Measurements from ENCODE around the gene BCAR1. TPM values are rescaled to one million over a fixed set of nuclear protein-coding genes. Genes with fewer than 3 reads are reported as not detected.

The BCAR1 gene
- total RNA-seq, 2 donors from 2014 or later, result 110 to 130 TPM

- H3K36me3 ChIP-seq, result no peaks in the 10 kb centered on the region
- intact Hi-C loops (cut with DNase I), result loop anchor here (10.0 kb wide), 1 partner anchor 195 kb away; no protein-coding TSS in a partner anchor
- no peaks in the 10 kb centered on the region for H3K9me3 ChIP-seq
- H3K27me3 ChIP-seq, result no peaks in the 10 kb centered on the region
- no peak overlapping the region for H3K4me3 ChIP-seq
- H3K4me1 ChIP-seq, result no peaks in the 10 kb centered on the region
- no peak for TF ChIP-seq CTCF (IDR thresholded peaks at IDR 0.05)
- H3K27ac ChIP-seq, result no peak overlapping the region
- no peak for DNase-seq
- H3K9ac ChIP-seq (ENCODE audit: low read depth in 2 of 2, low read length in 2 of 2), result no peak overlapping the region
These were observed 61.7 kb downstream of the BCAR1 start for GRCh38 chr16:75189638-75190245.

- Histone ChIP-seq H3K4me1 (no peaks in the 10 kb centered on the region), H3K27me3 (no peaks in the 10 kb centered on the region), H3K9ac (ENCODE audit: low read depth in 2 of 2, low read length in 2 of 2) (no peak overlapping the region), H3K36me3 (no peaks in the 10 kb centered on the region), H3K9me3 (no peaks in the 10 kb centered on the region), H3K27ac (no peak overlapping the region), H3K4me3 (no peak overlapping the region)
- intact Hi-C loops (cut with DNase I), result no loop called here
- no peak for DNase-seq
- TF ChIP-seq CTCF (IDR thresholded peaks at IDR 0.05), result no peak
These were observed 62.5 kb downstream of the BCAR1 start for GRCh38 chr16:75188832-75189477.

GRCh38 chr16:75181630-75182029, 69.8 kb downstream of the BCAR1 start:
- no peak overlapping the region for H3K9ac ChIP-seq (ENCODE audit: low read depth in 2 of 2, low read length in 2 of 2)
- no peak overlapping the region for H3K4me3 ChIP-seq
- intact Hi-C loops (cut with DNase I), result no loop called here
- H3K4me1 ChIP-seq, result no peaks in the 10 kb centered on the region
- peaks cover 4% of the 10 kb centered on the region for H3K9me3 ChIP-seq
- H3K27ac ChIP-seq, result no peak overlapping the region
- H3K36me3 ChIP-seq, result no peaks in the 10 kb centered on the region
- DNase-seq, result no peak
- no peaks in the 10 kb centered on the region for H3K27me3 ChIP-seq
- no peak for TF ChIP-seq CTCF (IDR thresholded peaks at IDR 0.05)

- Histone ChIP-seq H3K27ac (no peak overlapping the region), H3K9me3 (peaks cover 4% of the 10 kb centered on the region), H3K4me3 (no peak overlapping the region), H3K27me3 (no peaks in the 10 kb centered on the region), H3K9ac (ENCODE audit: low read depth in 2 of 2, low read length in 2 of 2) (no peak overlapping the region), H3K4me1 (no peaks in the 10 kb centered on the region), H3K36me3 (no peaks in the 10 kb centered on the region)
- no peak for DNase-seq
- TF ChIP-seq CTCF (IDR thresholded peaks at IDR 0.05), result no peak
- intact Hi-C loops (cut with DNase I), result no loop called here
These were observed 72.2 kb downstream of the BCAR1 start for GRCh38 chr16:75179208-75179607.

Other genes starting within 250 kb of the BCAR1 start
- gene LDHD, start 134.8 kb downstream of the BCAR1 start, total RNA-seq, result 100 to 1,000 TPM in 1 of 2 donors, 10 to 100 TPM in 1; 31.4 to 105 TPM
- gene ZFP1, start 103.1 kb downstream of the BCAR1 start, total RNA-seq, result 1 to 10 TPM; 4.3 to 9.9 TPM
- gene CTRB2, start 44.5 kb downstream of the BCAR1 start, total RNA-seq, result 10 to 100 TPM in 1 of 2 donors, not detected in 1; 29.1 TPM
- 10 to 100 TPM in 1 of 2 donors, not detected in 1; 19.1 TPM for gene CTRB1, start 32.6 kb downstream of the BCAR1 start, total RNA-seq
- gene CFDP1, start 181.9 kb upstream of the BCAR1 start, total RNA-seq, result 10 to 100 TPM; 61.6 to 75.8 TPM
- gene TMEM170A, start 213.1 kb upstream of the BCAR1 start, total RNA-seq, result 10 to 100 TPM; 39.7 to 50.9 TPM
- 1 to 10 TPM; 2.7 to 5.6 TPM for gene CHST6, start 243.8 kb upstream of the BCAR1 start, total RNA-seq

Measured in colonic mucosa (tissue), 4 donors.